Measurements from ENCODE around the gene NID1.
"Not testable (repeated sequence)": the region's sequence is repeated elsewhere in the genome, so short reads cannot be mapped to it uniquely, and the experiment has no call there.

NID1 gene

DNA sequence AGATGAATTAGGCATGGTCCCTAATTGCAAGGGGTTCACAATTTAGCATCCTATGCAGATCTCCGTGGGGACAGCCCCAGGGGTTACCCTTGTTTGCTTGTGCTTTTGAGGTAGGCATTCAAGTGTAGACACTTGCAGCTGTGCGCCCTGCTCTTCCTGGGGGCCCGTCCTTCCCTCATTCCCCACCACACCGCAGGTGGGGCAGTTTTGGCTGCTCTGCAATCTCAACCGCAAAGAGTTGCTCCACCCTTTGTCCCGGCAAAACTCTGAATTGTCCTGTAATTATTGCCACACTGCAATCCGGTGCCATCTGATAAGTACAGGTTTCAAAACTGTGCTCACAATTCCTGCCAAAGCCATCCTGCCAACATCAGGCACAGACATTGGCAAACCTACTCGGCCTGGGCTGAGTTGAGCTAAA lies 132.8 kb downstream of the NID1 start:
- H3K27ac ChIP-seq: no peak overlapping the region
- DNase-seq (ENCODE audit: low spot score): no peak
- H3K4me3 ChIP-seq: no peak overlapping the region
- no peak for TF ChIP-seq CTCF (IDR thresholded peaks at IDR 0.05)

DNA sequence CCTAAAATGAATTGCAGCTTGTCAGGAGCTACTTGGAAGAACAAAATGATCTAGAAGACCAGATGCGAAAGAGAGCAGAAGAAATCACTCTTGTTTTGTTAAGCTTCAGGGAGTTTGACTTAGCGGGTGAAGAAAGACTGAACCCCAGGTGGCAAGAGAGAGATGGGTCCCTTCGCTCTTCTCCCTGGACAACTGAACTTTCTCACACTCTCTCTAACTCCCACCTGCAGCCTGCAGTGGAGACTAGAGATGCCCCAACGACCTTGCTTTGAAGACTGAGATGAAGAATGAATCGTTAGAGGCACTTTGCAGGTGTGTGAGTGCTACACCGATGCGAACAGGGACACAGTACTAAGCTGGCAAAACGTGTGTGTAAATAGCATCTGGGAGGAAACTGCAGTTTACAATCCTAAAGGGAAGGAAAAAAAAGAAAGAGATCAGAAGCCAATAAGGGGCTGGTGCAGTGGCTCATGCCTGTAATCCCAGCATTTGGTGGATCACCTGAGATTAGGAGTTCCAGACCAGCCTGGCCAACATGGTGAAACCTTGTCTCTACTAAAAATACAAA lies 133.6 kb downstream of the NID1 start:
- no peak for DNase-seq (ENCODE audit: low spot score)
- TF ChIP-seq CTCF (IDR thresholded peaks at IDR 0.05): no peak
- Histone ChIP-seq H3K27ac (no peak overlapping the region), H3K4me3 (no peak overlapping the region)

- Histone ChIP-seq H3K4me3 (no peak overlapping the region), H3K27ac (no peak overlapping the region)
- no peak for TF ChIP-seq CTCF (IDR thresholded peaks at IDR 0.05)
- no peak for DNase-seq (ENCODE audit: low spot score)
Observed at GRCh38 chr1:235930543-235930942, 134.3 kb downstream of the NID1 start.

DNA sequence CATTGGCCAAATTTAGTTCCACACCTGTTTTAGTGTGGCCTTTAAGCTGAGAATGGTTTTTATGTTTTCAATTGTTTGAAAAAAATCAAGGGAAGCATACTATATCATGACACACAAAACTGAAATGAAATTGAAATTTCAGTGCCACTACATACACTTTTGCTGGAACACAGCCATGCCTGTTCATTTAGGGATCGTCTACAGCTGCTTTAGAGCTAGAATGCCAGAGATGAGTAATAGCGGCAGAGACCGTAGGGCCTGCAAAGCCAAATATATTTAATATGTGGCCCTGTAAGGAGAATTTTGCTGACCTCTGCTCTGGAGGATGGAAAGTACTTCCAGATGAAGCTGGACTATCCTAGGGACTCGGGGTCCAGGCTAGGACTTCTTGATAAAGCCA lies 135.7 kb downstream of the NID1 start:
- DNase-seq (ENCODE audit: low spot score): no peak

DNA sequence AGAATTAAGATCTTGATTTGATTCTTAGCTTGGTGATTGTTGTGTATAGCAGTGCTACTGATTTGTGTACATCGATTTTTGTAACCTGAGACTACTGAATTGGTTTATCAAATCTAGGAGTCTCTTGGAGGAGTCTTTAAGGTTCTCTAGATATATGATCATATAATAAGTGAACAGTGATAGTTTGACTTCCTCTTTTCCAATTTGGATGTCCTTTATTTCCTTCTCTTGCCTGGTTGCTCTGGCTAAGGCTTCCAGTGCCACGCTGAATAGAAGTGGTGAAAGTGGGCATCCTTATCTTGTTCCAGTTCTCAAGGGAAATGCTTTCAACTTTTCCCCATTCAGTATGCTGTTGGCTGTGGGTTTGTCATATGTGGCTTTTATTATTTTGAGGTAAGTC lies 136.7 kb downstream of the NID1 start:
- Histone ChIP-seq H3K4me3 (no peak overlapping the region), H3K27ac (no peak overlapping the region)
- TF ChIP-seq CTCF (IDR thresholded peaks at IDR 0.05): no peak
- no peak for DNase-seq (ENCODE audit: low spot score)

More for the DNA sequence above, 135.7 kb downstream of the NID1 start:
- Histone ChIP-seq H3K27ac (no peak overlapping the region), H3K4me3 (no peak overlapping the region)
- TF ChIP-seq CTCF (IDR thresholded peaks at IDR 0.05): no peak

DNA sequence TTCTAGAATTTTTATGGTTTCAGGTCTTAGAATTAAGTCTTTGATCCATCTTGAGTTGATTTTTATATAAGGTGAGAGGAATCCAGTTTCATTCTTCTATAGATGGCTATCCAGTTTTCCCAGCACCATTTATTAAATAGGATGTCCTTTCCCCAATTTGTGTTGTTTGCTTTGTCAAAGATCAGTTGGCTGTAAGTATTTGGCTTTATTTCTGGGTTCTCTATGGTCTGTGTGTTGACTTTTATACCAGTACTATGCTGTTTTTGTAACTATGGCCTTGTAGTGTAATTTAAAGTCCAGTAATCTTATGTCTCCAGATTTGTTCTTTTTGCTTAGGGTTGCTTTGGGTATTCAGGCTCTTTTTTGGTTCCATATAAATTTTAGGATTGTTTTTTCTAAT lies 137.3 kb downstream of the NID1 start:
- H3K4me3 ChIP-seq; DNase-seq (ENCODE audit: low spot score); H3K27ac ChIP-seq: not testable (repeated sequence)

All from coronary artery (tissue), 2 donors.